ENCODE measurements around the gene PLIN3.
A peak's percentile ranks its signal among the peaks of the same experiment; 100 is the strongest.
"Not testable (repeated sequence)": the region's sequence is repeated elsewhere in the genome, so short reads cannot be mapped to it uniquely, and the experiment has no call there.

Gene PLIN3

DNA sequence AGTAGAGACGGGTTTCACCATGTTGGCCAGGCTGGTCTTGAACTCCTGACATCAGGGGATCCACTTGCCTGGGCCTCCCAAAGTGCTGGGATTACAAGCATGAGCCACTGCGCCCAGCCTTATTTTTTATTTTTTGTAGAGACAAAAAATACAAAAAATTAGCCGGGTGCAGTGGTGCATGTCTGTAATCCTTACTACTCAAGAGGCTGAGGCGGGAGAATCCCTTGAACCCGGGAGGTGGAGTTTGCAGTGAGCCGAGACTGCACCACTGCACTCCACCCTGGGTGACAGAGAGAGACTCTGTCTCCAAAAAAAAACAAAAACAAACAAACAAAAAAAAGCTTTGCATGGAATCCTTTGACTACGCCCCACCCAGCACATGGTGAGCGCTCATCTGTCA lies 14.0 kb downstream of the PLIN3 start:
- H3K4me3 ChIP-seq (ENCODE audit: low read length); DNase-seq (ENCODE audit: low read depth, low spot score): not testable (repeated sequence)

DNA sequence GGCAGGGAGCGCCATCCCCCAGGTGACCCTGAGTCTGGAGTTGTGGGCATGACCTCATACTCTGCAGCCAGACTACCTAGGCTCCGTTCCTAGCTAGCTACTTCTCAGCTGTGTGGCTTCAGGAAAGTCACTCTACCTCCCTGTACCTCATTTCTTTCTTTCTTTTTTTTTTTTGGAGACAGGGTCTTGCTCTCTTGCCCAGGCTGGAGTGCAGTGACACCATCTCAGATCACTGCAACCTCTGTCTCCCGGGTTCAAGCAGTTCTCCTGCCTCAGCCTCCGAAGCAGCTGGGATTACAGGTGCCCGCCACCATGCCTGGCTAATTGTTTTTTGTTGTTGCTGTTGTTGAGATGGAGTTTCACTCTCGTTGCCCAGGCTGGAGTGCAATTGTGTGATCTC lies 15.0 kb downstream of the PLIN3 start:
- no peak overlapping the region for H3K4me3 ChIP-seq (ENCODE audit: low read length)
- no peak for DNase-seq (ENCODE audit: low read depth, low spot score)

DNA sequence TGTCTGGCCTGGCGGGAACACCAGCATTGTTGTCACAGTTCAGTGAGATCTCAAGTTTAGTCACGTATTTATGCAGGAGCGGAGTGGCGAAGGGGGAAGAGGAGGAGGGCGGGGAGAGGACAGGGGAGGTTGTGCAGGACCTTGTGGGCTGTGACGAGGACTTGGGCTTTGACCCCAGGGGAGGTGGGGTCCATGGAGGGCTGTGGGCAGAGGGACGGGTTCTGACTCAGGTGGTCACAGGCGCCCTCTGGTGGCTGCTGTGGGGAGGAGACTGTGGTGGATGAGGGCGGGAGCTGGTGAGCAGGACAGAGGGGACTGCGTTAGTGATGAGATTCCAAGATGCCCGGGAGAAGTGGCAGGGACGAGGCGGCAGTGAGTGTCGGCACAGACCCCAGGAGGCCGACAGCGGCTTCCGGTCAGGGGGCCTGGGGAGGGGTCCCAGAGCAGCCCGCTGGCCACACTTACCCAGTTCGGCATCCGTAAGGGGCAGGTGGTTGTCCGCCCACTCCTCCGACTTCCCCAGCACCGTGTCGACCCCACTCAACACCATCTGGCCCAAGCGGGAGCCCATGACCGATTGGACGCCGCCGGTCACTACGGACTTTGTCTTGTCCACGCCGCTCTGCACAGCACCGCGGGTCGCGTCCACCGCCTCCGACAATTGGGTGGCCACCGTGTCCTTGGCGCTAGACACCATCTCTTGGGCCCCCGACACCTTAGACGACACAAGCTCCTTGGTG lies 15.7 kb downstream of the PLIN3 start:
- DNase-seq (ENCODE audit: low read depth, low spot score): peak; percentile 24

DNA sequence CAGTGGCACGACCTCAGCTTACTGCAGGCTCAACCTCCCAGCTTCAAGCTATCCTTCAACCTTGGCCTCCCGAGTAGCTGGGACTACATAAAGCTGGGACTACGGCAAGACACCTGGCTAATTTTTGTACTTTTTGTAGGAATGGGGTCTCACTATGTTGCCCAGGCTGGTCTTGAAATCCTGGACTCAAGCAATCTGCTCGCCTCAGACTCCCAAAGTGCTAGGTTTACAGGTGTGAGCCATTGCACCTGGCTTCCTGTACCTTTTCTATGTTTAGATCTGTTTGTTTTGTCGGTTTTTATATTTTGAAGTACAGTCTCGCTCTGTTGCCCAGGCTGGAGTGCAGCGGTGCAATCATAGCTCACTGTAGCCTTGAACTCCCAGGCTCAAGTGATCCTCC lies 18.4 kb downstream of the PLIN3 start:
- no peak for DNase-seq (ENCODE audit: low read depth, low spot score)
- no peak overlapping the region for H3K4me3 ChIP-seq (ENCODE audit: low read length)

More for the DNA sequence above, 15.7 kb downstream of the PLIN3 start:
- H3K4me3 ChIP-seq (ENCODE audit: low read length): no peak overlapping the region

DNA sequence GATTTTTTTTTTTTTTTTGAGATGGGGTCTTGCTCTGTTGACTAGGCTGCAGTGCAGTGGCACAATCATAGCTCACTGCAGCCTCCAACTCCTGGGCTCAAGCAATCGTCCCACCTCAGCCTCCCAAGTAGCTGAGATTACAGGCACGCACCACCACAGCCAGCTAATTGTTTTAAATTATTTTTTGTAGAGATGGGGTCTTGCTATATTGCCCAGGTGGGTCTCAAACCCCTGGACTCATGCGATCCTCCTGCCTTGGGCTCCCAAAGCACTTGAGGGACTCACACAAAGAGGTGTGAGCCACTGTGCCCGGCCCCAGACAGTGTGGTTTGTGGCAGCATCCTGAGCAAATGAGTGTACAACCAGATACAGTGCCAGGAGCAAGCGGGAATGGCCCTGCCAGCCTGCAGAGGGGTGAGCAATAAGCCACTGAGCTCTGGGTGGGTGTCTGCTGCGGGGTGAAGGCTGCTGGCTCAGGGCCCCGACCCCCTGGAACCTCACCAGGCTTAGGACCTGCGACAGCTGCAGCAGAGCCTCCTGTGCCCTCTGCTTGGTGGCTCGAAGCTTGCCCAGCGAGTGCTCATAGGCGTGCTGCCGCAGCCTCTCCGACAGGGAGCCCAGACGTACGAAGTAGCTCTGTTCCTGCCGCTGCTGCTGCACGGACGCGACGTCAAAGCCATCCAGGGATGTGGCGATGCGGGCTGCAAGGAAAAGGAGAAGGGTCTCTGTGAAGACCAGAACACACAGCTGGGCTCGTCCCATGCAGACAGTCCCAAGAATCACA lies 20.1 kb downstream of the PLIN3 start:
- no peak overlapping the region for H3K4me3 ChIP-seq (ENCODE audit: low read length)
- no peak for DNase-seq (ENCODE audit: low read depth, low spot score)

DNA sequence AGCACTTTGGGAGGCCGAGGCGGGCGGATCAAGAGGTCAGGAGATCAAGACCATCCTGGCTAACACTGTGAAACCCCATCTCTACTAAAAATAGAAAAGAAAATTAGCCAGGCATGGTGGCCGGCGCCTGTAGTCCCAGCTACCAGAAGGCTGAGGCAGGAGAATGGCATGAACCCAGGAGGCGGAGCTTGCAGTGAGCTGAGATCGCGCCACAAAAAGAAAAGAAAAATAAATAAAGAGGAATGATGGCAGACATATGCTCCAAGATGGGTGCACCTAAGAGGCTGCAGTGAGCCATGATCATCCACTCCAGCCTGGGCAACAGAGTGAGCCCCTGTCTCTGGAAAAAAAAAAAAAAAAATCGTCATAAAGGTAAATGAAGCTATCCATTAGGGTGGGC lies 21.5 kb downstream of the PLIN3 start:
- not testable (repeated sequence) for H3K4me3 ChIP-seq (ENCODE audit: low read length); DNase-seq (ENCODE audit: low read depth, low spot score)

DNA sequence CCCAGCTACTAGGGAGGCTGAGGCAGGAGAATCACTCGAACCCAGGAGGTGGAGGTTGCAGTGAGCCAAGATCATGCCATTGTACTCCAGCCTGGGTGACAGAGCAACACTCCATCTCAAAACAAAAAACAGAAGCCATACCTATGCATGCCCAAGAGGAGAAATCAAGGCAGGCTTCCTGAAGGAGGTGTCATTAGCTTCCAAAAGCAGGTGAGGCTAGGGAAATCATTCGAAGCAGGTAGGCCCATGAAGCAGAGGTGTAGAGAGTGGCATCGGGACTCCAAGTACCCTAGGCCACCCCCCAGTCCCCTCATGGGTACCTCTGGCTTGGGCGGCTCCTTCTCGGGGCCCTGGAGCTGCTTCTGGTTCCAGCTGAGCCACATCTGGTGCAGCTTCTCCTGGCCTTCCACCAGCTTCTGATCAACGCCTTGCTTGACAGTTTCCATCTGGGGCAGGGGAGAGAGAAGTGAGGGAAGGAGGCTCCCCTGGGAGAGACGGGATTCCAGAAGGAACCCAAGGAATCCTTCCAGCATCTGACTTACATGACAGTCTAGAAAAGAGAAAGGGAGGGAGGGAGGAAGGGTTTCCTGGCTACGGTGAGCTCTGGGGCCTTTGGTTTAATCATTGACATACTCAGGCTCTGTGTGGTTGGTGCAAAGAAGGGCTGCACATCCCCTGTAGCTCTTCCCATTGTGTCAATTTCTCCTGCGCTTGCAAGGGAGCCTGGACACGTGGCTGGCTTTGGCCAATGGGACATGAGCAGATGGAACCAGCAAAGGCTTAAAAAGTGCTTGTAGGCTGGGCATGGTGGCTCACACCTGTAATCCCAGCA lies 22.9 kb downstream of the PLIN3 start:
- DNase-seq (ENCODE audit: low read depth, low spot score): no peak
- no peak overlapping the region for H3K4me3 ChIP-seq (ENCODE audit: low read length)

DNA sequence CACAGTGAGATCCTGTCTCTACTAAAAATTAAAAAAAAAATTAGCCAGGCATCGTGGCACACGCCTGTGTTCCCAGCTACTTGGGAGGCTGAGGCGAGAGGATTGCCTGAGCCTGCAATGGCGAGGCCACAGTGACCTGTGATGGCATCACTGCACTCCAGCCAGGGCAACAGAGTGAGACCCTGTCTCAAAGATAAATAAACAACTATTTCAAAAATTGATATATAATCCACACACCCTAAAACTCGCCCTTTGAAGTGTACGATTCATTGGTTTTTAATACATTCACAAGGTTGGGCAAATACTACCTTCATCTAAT lies 23.9 kb downstream of the PLIN3 start:
- no peak for DNase-seq (ENCODE audit: low read depth, low spot score)
- H3K4me3 ChIP-seq (ENCODE audit: low read length): no peak overlapping the region

DNA sequence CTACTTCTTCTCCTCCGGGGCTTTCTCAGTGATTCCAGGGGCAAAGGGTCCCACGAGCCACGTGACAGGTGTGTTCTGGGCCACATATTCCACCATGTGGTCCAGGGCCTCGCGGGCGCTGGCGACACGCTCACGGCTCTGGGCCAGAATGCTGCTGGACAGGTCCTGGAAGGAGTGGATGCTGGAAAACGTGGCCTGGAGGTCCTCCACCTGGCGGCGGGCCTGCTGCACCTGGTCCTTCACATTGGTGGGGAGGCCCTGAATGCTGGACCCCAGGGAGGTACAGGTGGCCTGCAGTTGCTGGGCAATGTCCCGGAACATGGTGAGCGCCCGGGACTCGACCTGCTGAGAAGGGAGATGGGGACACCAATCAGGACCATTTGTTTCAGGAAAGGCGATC lies 28.3 kb downstream of the PLIN3 start:
- H3K4me3 ChIP-seq (ENCODE audit: low read length): no peak overlapping the region
- DNase-seq (ENCODE audit: low read depth, low spot score): no peak

DNA sequence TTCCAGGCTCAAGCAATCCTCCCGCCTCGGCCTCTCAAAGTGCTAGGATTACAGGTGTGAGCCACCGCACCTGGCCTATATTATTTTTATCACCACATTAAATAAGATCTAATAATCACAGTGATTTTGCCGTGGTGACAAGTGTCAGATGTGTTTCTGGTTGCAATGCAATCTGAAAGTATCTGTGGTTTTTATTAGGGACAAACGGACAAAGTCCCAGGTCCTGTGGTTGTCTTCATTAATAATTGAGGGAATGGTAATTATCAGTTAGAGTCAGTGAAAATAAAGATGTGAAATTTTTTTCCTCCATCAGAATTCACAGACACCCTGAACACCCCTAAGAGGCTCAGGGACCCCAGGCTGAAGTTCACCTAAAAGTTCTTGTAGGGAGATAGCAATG lies 34.7 kb downstream of the PLIN3 start:
- DNase-seq (ENCODE audit: low read depth, low spot score): no peak
- H3K4me3 ChIP-seq (ENCODE audit: low read length): no peak overlapping the region

DNA sequence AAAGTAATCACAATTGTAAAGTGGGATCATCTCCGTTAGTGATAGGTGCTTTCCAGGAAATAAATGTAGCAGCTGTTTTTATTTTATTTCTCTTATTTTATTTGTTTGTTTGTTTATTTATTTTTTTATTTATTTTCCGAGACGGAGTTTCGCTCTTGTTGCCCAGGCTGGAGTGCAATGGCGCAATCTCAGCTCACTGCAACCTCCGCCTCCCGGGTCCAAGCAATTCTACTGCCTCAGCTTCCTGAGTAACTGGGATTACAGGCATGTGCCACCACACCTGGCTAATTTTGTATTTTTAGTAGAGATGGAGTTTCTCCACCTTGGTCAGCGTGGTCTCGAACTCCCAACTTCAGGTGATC lies 35.5 kb downstream of the PLIN3 start:
- H3K4me3 ChIP-seq (ENCODE audit: low read length): peak overlapping the region; percentile 82
- not testable (repeated sequence) for DNase-seq (ENCODE audit: low read depth, low spot score)

DNA sequence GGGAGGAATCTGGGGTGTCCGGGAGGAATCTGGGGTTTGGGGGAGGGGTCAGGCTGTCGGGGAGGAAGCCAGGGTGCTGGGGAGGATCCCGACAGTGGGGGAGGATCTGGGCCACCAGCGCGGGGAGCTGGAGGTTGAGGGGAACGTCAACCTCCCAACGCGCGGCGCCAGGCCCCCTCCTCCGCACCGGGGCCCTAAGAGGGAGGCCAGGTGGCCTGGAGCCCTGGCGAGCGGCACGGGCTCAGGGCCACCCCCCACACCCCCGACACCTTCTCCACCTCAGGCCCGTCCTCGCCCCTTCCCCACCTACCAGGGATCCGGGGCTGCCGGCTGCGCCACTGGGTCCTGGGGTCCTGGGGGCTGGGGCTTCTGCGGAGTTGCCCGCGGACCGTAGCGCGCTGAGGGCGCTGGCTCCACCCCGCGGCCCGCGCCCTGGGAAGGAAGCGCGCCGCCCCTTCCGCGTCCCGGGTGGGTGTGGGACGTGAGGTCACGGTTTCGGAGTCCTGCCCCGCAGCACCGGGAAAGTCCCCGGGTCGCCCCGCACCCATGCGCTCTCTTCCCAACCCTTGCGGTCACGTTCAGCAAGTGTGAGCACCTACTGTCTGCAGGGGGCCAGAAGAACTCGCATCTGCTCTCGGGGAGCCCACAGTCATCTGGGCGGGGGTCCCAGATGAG lies 36.0 kb downstream of the PLIN3 start, which contains the start of gene TICAM1:
Gene TICAM1, minus strand, starts transcription at position 409 of the 675 bp plus-strand sequence. CDS start 13,335 bp downstream, outside the sequence.
- no peak for DNase-seq (ENCODE audit: low read depth, low spot score)
- H3K4me3 ChIP-seq (ENCODE audit: low read length): peak within 1 kb of the TSS; percentile 82

DNA sequence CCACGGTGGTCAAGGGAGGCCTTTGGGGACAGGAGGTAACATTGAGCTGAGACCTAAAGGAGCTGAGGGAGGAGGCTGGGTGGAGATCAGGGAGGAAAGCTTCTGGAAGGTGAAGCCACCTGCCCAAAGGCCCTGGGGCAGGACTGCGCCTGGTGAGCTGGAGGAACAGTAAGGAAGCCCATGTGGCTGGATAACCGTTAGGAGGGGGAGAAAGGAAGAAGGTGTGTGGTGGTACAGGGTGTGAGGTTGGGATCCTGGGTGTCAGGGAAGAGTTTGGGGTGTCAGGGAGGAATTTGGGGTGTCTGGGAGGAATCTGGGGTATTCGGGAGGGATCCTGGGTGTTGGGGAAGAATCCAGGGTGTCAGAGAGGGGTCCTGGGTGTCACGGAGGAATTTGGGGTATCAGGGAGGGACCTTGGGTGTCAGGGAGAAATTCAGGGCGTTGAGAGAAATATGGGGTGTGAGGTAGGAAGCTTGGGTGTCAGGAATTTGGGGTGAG lies 36.6 kb downstream of the PLIN3 start:
- H3K4me3 ChIP-seq (ENCODE audit: low read length): peak overlapping the region; percentile 82

DNA sequence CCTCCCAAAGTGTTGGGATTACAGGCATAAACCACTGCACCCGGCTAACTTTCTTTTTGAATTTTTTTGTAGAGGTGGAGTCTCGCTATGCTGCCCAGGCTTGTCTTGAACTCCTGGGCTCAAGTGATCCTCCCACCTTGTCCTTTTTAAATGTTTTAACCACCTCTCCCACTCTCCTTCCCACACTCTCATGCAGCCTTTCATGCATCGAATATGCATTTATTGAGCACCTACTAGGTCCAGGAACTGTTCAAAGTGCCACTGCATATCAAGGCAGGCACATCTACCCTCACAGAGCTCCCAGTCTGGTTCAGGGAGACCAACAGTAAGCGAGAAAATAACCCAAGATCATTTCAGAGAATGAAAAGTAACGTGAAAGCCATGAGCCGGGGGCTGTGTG lies 37.1 kb downstream of the PLIN3 start:
- no peak for DNase-seq (ENCODE audit: low read depth, low spot score)
- H3K4me3 ChIP-seq (ENCODE audit: low read length): peak overlapping the region; percentile 82

More for the DNA sequence above, 36.6 kb downstream of the PLIN3 start:
- DNase-seq (ENCODE audit: low read depth, low spot score): no peak

DNA sequence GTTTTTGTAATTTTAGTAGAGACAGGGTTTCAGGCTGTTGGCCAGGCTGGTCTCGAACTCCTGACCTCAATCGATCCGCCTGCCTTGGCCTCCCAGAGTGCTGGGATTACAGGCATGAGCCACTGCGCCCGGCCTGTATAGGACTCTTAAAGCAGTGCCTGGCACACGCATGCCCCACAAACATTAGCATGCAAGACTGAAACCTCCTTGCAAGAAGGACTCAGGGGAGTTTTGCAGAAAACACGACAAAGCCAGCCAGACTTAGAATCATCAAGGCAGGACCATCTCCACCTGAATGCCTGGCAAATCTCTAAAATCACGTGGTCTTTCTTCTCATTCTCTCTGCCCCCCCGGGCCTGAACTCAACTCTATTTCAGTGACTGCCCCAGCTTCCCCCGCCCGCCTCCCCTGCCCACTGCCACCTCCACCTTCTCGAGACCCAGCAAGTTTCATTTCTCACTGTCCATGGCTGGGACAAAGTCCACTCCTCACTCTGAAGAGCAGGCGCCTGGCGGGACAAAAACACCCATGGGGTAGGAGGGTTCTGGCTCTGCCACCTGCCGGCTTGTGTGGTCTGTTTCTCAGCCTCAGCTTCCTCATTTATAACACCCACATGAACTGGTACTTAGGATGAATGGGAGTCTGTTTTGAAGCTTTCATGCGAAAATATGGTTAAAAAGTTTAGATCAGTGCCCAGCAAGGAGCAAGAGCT lies 38.3 kb downstream of the PLIN3 start:
- peak; percentile 31 for DNase-seq (ENCODE audit: low read depth, low spot score)
- H3K4me3 ChIP-seq (ENCODE audit: low read length): no peak overlapping the region

DNA sequence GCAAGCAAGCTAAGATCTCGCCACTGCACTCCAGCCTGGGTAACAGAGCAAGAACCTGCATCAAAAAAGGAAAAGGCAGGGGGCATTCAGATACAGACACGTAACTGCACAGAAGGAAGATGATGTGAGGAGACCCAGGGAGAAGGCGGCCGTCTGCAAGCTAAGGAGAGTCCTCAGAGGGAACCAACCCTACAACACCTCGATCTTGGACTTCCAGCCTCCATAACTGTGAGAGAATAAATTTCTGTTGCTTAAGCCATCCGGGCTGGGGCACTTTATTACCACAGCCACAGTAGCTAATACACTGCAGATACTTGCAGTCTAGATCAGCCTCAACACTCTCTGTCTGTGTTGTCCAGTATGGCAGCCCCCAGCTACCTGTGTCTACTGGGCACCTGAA lies 43.9 kb downstream of the PLIN3 start:
- DNase-seq (ENCODE audit: low read depth, low spot score): no peak
- H3K4me3 ChIP-seq (ENCODE audit: low read length): no peak overlapping the region

DNA sequence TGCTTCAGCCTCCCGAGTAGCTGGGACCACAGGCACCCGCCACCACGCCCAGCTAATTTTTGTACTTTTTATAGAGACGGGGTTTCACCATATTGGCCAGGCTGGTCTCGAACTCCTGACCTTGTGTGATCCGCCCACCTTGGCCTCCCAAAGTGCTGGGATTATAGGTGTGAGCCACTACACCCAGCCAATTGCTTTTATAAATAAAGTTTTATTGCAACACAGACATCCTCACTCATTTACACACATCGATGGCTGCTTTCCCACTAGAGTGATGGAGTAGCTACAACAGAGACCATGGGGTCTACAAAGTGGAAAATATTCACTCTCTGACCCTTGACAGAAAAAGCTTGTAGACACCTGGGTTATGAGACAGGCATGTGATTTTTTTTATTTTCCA lies 45.1 kb downstream of the PLIN3 start:
- H3K4me3 ChIP-seq (ENCODE audit: low read length); DNase-seq (ENCODE audit: low read depth, low spot score): not testable (repeated sequence)

DNA sequence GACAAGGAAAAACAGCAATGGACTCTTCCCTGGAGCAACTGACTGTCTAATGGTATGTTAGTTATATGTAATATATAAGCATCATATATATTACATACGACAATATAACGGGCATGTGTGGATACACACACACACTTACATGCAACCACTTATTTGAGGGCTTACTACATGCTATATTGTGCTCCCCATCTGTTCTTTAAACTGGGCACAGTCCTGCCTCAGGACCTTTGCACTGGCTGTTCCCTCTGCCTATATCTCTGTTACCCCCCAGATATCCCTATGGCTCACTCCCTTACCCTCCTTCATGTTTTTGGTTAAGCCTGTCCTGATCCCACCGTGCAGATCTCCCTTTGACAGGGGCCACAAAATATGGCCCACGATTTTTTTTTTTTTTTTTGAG lies 46.2 kb downstream of the PLIN3 start:
- H3K4me3 ChIP-seq (ENCODE audit: low read length): no peak overlapping the region
- DNase-seq (ENCODE audit: low read depth, low spot score): no peak

All from Jurkat, Clone E6-1 (cell line).